Measurements from ENCODE around the gene LAMB4. TPM values are rescaled to one million over a fixed set of nuclear protein-coding genes. Genes with fewer than 3 reads are reported as not detected.
A peak's percentile ranks its signal among the peaks of the same experiment; 100 is the strongest.

The LAMB4 gene
- total RNA-seq, 1 donor from 2014 or later, result not detected

GRCh38 chr7:107982918-107983389 lies 147.2 kb downstream of the LAMB4 start:
- ATAC-seq, result peak; percentile 48
- Histone ChIP-seq H3K9me3 (no peaks in the 10 kb centered on the region), H3K27ac (no peak overlapping the region), H3K4me3 (no peak overlapping the region), H3K4me1 (peaks cover 15% of the 10 kb centered on the region), H3K27me3 (no peaks in the 10 kb centered on the region), H3K36me3 (peaks cover 32% of the 10 kb centered on the region)
- no peak for DNase-seq
- intact Hi-C loops (cut with DNase I), result no loop called here
- TF ChIP-seq, protein P1, sequence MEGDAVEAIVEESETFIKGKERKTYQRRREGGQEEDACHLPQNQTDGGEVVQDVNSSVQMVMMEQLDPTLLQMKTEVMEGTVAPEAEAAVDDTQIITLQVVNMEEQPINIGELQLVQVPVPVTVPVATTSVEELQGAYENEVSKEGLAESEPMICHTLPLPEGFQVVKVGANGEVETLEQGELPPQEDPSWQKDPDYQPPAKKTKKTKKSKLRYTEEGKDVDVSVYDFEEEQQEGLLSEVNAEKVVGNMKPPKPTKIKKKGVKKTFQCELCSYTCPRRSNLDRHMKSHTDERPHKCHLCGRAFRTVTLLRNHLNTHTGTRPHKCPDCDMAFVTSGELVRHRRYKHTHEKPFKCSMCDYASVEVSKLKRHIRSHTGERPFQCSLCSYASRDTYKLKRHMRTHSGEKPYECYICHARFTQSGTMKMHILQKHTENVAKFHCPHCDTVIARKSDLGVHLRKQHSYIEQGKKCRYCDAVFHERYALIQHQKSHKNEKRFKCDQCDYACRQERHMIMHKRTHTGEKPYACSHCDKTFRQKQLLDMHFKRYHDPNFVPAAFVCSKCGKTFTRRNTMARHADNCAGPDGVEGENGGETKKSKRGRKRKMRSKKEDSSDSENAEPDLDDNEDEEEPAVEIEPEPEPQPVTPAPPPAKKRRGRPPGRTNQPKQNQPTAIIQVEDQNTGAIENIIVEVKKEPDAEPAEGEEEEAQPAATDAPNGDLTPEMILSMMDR (IDR thresholded peaks at IDR 0.05), result peak; percentile 34

DNA sequence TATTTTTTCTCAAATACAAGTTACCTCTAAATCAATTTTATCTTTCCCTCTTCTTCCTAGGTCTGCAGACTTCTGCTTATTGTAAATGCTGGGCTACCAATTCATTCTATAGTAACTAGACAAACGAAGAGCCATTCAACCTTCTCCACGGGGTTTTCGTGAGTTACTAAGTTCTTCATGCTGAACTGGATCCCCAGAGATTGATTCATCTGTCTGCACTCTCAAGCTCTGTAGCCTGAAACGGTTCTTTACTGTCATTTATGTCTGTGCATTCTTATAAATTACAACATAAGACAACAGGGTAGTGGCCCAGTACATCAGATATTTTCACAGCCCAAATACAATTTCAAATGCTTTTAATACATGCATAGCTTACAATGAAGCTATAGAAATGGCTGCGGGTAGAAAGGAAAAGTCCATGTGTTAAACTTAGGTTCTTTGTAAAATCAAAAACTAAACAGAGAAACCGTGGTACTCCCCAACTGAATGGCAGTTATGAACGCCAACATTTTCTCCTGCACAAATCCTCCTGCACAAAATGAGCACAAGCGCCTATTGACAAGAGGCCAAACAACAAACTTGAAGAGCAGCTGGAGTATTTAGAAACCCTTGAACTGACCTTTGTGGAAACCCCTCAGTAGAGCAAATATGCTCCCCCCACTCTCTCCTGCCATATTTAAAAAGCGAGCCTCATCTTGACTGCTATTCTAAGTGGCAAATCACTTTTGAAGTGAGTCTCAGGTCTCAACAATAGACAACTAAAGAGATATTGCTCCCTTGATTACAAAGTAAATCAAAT lies 147.9 kb downstream of the LAMB4 start:
- TF ChIP-seq, protein P1 (IDR thresholded peaks at IDR 0.05), result no peak
- no peaks in the 10 kb centered on the region for H3K9me3 ChIP-seq
- ATAC-seq, result peak; percentile 34
- no peak overlapping the region for H3K4me3 ChIP-seq
- H3K27ac ChIP-seq, result no peak overlapping the region
- no peak for DNase-seq
- H3K27me3 ChIP-seq, result no peaks in the 10 kb centered on the region
- peaks cover 32% of the 10 kb centered on the region for H3K36me3 ChIP-seq
- peaks cover 15% of the 10 kb centered on the region for H3K4me1 ChIP-seq
- intact Hi-C loops (cut with DNase I), result no loop called here

GRCh38 chr7:107981466-107981865 lies 148.7 kb downstream of the LAMB4 start:
- Histone ChIP-seq H3K9me3 (no peaks in the 10 kb centered on the region), H3K27me3 (no peaks in the 10 kb centered on the region), H3K36me3 (peaks cover 28% of the 10 kb centered on the region), H3K4me3 (no peak overlapping the region), H3K4me1 (peaks cover 15% of the 10 kb centered on the region), H3K27ac (no peak overlapping the region)
- no peak for ATAC-seq
- no peak for DNase-seq
- intact Hi-C loops (cut with DNase I), result no loop called here
- TF ChIP-seq, protein P1 (IDR thresholded peaks at IDR 0.05), result no peak

GRCh38 chr7:107980671-107981190 lies 149.4 kb downstream of the LAMB4 start:
- DNase-seq, result no peak

GRCh38 chr7:107980171-107980570 lies 150.0 kb downstream of the LAMB4 start:
- peaks cover 25% of the 10 kb centered on the region for H3K36me3 ChIP-seq
- H3K27me3 ChIP-seq, result no peaks in the 10 kb centered on the region
- no peak overlapping the region for H3K27ac ChIP-seq
- TF ChIP-seq, protein P1 (IDR thresholded peaks at IDR 0.05), result no peak
- ATAC-seq (no peak), DNase-seq (no peak)
- peaks cover 15% of the 10 kb centered on the region for H3K4me1 ChIP-seq
- no peak overlapping the region for H3K4me3 ChIP-seq
- no peaks in the 10 kb centered on the region for H3K9me3 ChIP-seq
- intact Hi-C loops (cut with DNase I), result no loop called here

More at GRCh38 chr7:107980671-107981190, 149.4 kb downstream of the LAMB4 start:
- Histone ChIP-seq H3K27me3 (no peaks in the 10 kb centered on the region), H3K9me3 (no peaks in the 10 kb centered on the region), H3K4me1 (peaks cover 15% of the 10 kb centered on the region), H3K4me3 (no peak overlapping the region), H3K36me3 (peaks cover 27% of the 10 kb centered on the region), H3K27ac (no peak overlapping the region)
- intact Hi-C loops (cut with DNase I), result no loop called here
- ATAC-seq, result no peak
- TF ChIP-seq, protein P1 (IDR thresholded peaks at IDR 0.05), result no peak
